Effector memory CD8-positive, alpha-beta T cell (primary cell): ENCODE measurements around the gene LRBA.

Experiments used
- ATAC-seq: fragments of 150-1000 bp; cut with Tn5 transposase; replicated peaks from 2 replicates; pipeline ENCODE4 v1.10.0; 2021; ENCODE audit warnings: mild to moderate bottlenecking, moderate library complexity
- DNase-seq, 3 experiments: peaks; one replicate each; pipeline ENCODE4 v3.0.0; 2021
- H3K27ac Mint-ChIP-seq, 2 donors: one replicate each; pipeline ENCODE4 v1.8.0; 2022; ENCODE audit warnings: mild to moderate bottlenecking in 2 of 2, mixed read lengths in 2 of 2, moderate library complexity in 2 of 2
- H3K27me3 Mint-ChIP-seq, 2 donors: one replicate each; pipeline ENCODE4 v1.8.0; 2022; ENCODE audit warnings: mixed read lengths in 2 of 2
- H3K36me3 Mint-ChIP-seq: one replicate; pipeline ENCODE4 v1.8.0; 2022; ENCODE audit warnings: mild to moderate bottlenecking, moderate library complexity, mixed read lengths; ENCODE audit not compliant: insufficient read depth
- H3K4me1 Mint-ChIP-seq, 2 donors: one replicate each; pipeline ENCODE4 v1.8.0; 2022; ENCODE audit warnings: low read depth in 2 of 2, mixed read lengths in 2 of 2
- H3K4me3 Mint-ChIP-seq, 2 donors: one replicate each; pipeline ENCODE4 v1.8.0; 2022; ENCODE audit warnings: mild to moderate bottlenecking in 2 of 2, mixed read lengths in 2 of 2, moderate library complexity in 2 of 2
- H3K9me3 Mint-ChIP-seq, 2 donors: one replicate each; pipeline ENCODE4 v1.8.0; 2022; ENCODE audit warnings: mixed read lengths in 2 of 2

The LRBA gene

DNA sequence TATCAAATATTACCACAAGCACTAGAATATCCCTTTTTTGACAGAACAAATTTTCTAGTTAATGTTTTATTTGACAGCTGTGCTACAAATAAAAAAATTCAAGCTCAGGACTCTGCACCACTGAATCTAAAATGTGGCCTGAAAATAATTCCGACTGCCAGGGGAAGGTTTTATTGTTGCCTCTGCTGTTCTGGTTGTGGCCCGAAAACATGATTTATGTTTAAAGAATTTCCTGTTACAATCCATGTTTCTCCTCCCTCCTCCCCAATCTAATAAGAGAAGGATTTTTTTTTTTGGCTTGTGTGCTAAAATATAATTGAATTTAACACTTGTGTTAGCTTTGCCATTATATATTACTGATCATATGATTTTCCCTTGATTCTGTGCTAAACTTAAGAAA, 709.1 kb downstream of the LRBA start:
- Mint-ChIP-seq H3K9me3 (no peaks in the 10 kb centered on the region), H3K27ac (peak overlapping the region in 1 of 2 donors; percentile 2), H3K36me3 (peaks cover 15% of the 10 kb centered on the region), H3K27me3 (no peaks in the 10 kb centered on the region), H3K4me3 (no peak overlapping the region), H3K4me1 (peaks cover 0 to 2% of the 10 kb centered on the region in 2 donors)
- DNase-seq (no peak), ATAC-seq (no peak)

DNA sequence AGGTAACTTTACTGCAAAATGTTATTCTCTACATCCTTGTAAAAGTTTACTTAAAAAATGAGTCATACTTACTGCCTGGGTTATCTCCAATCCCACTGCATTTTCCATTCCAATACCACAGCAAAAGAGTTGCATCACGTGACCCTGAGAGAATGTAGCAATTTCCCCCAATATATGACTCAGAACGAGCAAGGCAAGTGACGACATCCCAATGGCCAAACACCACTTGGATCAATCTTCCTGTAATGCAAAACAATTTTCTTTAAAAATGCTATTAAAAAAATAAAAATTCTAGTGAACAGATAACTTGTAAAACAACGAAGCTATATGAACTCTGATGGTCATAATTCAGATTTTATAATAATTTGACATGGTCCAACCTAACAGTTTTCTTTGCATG, 712.5 kb downstream of the LRBA start:
- Mint-ChIP-seq H3K9me3 (no peaks in the 10 kb centered on the region), H3K4me1 (peaks cover 0 to 2% of the 10 kb centered on the region in 2 donors)

DNA sequence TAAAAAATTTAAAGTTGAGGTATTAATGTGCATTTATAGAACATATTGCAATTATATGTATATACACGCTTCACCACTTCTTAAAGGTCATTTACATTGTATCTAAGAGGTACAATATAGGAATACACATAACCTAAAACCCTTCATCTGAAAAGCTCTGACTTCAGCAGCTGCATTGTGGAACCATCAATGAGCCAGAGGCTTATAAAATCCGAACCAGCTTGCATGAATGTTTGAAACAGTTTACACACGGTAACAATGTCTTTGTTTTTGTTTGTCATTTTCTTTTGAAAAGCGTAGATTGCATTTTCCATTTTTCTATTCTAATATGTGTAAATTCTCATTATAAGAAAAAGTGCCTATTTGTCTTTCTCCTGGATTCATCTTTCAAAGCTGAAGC, 715.3 kb downstream of the LRBA start:
- ATAC-seq: no peak
- Mint-ChIP-seq H3K27ac (no peak overlapping the region), H3K9me3 (no peaks in the 10 kb centered on the region), H3K36me3 (peaks cover 3% of the 10 kb centered on the region), H3K4me3 (no peak overlapping the region), H3K27me3 (no peaks in the 10 kb centered on the region), H3K4me1 (no peaks in the 10 kb centered on the region)
- no peak for DNase-seq

More for the DNA sequence above, 712.5 kb downstream of the LRBA start:
- peaks cover 7% of the 10 kb centered on the region for H3K36me3 Mint-ChIP-seq
- ATAC-seq (no peak), DNase-seq (no peak)
- no peaks in the 10 kb centered on the region for H3K27me3 Mint-ChIP-seq
- H3K4me3 Mint-ChIP-seq: no peak overlapping the region
- H3K27ac Mint-ChIP-seq: no peak overlapping the region

DNA sequence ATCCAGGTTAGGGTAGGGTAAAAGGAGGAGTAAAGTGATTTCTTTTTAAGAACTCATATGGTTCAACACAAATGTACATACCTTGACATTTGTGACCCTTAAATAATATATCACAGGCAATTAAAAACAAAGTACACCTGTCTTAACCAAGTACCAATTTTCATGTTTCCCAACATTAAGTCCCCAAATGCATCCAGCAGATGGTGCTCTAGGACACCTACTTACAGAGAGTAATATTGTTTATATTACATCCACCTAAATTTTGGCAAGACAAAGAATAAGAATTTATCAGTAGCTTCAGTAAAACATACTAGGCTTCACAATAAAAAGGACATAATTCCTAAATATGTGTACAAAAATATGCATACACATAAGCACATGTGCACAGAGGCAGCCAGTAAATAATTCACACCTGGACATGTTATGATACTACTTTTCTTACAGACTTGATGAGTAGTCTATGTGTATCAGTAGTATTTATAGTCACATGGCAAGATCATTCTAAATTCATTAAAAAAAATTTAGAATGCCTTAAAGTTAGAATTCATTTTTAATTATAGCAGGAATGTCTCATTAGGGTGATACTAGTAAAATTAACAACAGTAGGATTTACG, 717.1 kb downstream of the LRBA start:
- no peak for ATAC-seq
- peak in 2 of 3 experiments; percentile 21 to 25 for DNase-seq
- no peaks in the 10 kb centered on the region for H3K4me1 Mint-ChIP-seq
- H3K36me3 Mint-ChIP-seq: peaks cover 6% of the 10 kb centered on the region
- H3K4me3 Mint-ChIP-seq: no peak overlapping the region
- H3K9me3 Mint-ChIP-seq: no peaks in the 10 kb centered on the region
- H3K27ac Mint-ChIP-seq: no peak overlapping the region
- no peaks in the 10 kb centered on the region for H3K27me3 Mint-ChIP-seq

DNA sequence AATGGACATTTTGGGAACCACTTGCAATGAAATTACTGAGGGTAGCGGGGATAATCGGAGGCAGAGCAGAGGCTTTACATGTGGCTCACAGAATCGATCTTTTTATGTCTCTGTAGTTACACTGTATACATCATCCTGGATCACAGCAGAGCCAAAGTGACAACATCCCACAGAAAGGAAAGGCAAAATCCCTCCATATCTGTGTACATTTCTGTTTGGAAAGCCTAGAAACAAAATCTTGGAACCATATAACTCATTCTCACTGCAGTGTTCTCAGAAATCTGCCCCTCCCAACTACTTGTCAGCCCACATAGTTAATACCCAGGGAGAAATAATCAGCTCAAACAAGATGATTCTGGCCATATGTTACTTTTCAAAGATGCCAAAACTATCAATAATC, 725.2 kb downstream of the LRBA start:
- peaks cover 12% of the 10 kb centered on the region for H3K36me3 Mint-ChIP-seq
- DNase-seq (no peak), ATAC-seq (no peak)
- no peak overlapping the region for H3K4me3 Mint-ChIP-seq
- H3K9me3 Mint-ChIP-seq: no peaks in the 10 kb centered on the region
- no peak overlapping the region for H3K27ac Mint-ChIP-seq
- no peaks in the 10 kb centered on the region for H3K27me3 Mint-ChIP-seq
- no peaks in the 10 kb centered on the region for H3K4me1 Mint-ChIP-seq

DNA sequence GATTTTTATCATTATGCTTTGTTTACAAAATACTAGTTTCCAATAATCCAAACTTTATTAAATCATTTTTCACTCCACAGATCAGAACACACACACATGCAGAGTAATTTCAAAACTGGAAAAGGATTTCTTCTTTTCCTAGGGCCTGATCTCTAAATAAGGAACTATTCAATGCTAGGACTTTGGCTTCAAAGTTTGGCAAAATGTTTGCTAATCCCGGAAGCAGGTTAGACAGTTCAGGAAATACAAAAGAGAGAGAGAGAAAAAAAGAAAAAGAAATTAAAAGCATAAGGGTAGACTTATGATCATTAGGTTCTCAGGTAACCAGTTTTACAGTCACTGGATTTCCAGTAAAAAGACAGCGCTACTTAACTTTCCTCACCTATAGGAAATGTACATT, 725.9 kb downstream of the LRBA start:
- ATAC-seq (no peak), DNase-seq (no peak)
- no peaks in the 10 kb centered on the region for H3K27me3 Mint-ChIP-seq
- peaks cover 12% of the 10 kb centered on the region for H3K36me3 Mint-ChIP-seq
- no peaks in the 10 kb centered on the region for H3K9me3 Mint-ChIP-seq
- H3K4me3 Mint-ChIP-seq: no peak overlapping the region
- no peak overlapping the region for H3K27ac Mint-ChIP-seq
- H3K4me1 Mint-ChIP-seq: no peaks in the 10 kb centered on the region

DNA sequence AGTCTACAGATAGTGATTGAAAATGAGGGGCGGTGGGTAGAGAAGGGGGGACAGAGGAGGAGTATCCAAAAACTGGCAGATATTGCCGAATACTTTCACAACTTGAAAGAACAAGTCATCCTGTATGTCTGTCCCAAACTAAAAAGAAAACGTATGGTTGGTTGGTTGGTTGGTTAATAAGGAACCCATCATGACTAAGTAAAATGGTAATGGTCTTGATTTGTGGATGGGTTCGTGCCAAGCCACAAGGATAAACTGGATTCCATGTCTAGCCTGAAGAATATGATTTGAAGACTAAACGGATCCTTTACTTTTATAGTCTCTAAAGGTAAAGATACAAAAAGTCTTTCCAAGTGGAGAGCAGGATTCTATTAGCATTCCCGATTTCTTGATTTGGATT, 728.4 kb downstream of the LRBA start:
- ATAC-seq (no peak), DNase-seq (no peak)
- Mint-ChIP-seq H3K9me3 (no peaks in the 10 kb centered on the region), H3K36me3 (peaks cover 12% of the 10 kb centered on the region), H3K4me1 (peaks cover 0 to 5% of the 10 kb centered on the region in 2 donors), H3K4me3 (no peak overlapping the region), H3K27ac (no peak overlapping the region), H3K27me3 (no peaks in the 10 kb centered on the region)

DNA sequence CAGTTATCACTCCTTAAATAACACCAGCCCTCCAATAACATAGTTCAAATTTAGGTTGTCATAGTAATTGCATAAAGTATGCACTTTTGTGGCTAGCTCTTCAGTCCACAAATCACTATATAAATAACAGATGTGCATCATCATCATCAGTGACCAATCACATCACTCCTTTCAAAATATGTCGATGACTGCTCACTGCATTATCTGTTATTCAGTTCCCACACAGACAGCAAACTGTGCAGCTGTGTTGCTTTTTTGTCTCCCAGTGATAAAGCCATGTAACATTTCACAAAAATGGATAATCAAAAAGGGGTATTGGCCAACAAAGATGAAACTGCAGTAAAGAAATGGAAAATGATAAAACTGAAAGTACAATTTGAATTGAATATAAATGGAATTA, 731.4 kb downstream of the LRBA start:
- H3K9me3 Mint-ChIP-seq: no peaks in the 10 kb centered on the region
- DNase-seq (no peak), ATAC-seq (no peak)
- H3K27ac Mint-ChIP-seq: peak overlapping the region in 1 of 2 donors; percentile 52
- no peaks in the 10 kb centered on the region for H3K27me3 Mint-ChIP-seq
- peaks cover 25% of the 10 kb centered on the region for H3K36me3 Mint-ChIP-seq
- no peak overlapping the region for H3K4me3 Mint-ChIP-seq
- H3K4me1 Mint-ChIP-seq: peaks cover 0 to 5% of the 10 kb centered on the region in 2 donors

DNA sequence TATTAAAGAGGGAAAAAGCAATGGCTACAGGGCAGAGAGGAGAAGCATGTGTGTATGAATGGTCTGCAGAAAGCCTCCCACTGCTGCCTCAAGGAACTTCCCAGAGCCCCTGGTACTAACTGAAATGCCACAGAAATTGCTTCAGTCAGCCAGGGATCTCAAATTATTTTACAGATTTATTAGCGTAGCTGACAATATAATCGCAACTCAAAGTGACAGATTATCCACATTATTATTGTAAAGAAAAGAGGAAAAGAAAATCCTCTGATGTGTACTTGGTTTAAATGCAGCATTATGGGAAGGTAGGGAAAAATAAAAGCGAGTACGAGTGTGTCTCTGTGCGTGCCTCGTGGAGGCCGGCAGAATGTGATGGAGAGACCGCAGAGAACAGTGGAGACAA, 734.1 kb downstream of the LRBA start:
- H3K9me3 Mint-ChIP-seq: no peaks in the 10 kb centered on the region
- no peaks in the 10 kb centered on the region for H3K27me3 Mint-ChIP-seq
- peaks cover 33% of the 10 kb centered on the region for H3K36me3 Mint-ChIP-seq
- ATAC-seq (no peak), DNase-seq (no peak)
- H3K4me1 Mint-ChIP-seq: peaks cover 0 to 5% of the 10 kb centered on the region in 2 donors
- no peak overlapping the region for H3K4me3 Mint-ChIP-seq
- peak overlapping the region in 1 of 2 donors; percentile 28 for H3K27ac Mint-ChIP-seq

DNA sequence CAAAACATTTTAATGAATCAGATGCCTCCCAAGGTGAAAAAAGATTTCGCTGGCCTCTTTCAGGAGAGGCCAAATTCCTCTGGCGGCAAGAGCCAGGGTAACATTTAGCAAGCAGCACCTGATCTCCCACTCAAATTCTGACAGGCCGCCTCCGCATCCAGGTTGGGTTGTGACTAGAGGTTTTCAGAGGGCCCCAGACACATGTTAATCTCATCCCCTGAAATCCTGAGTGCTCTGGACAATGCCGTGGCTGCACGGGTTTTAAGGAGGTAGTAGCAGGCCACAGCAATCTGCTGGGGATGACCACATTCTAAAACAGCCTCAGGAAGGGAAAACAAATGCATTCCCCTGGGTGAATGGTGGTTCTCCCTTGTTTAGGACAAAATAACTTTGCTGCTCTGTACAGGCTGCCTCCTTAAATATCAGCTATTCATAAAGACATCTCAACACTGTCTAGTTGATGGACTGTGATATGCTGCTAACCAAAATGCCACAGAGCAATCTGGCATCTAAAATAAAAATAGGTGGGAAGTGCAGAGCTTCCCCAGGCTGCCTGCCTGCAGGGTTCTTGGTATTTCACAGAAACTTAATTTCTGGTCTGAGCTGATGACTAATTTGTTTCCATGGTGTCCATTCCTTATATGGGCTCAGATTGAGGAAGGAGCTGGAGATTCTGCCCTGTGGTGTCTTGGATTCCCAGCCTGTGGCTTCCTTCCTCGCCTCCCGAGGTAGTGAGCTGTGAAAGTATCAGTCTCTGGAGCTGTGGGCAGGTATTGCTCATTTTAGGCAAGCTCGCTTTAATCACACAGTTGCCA, 734.8 kb downstream of the LRBA start:
- ATAC-seq (no peak), DNase-seq (no peak)
- H3K36me3 Mint-ChIP-seq: peaks cover 32% of the 10 kb centered on the region
- H3K27ac Mint-ChIP-seq: peak overlapping the region; percentile 23 to 28
- no peaks in the 10 kb centered on the region for H3K27me3 Mint-ChIP-seq
- no peaks in the 10 kb centered on the region for H3K9me3 Mint-ChIP-seq
- H3K4me3 Mint-ChIP-seq: no peak overlapping the region
- H3K4me1 Mint-ChIP-seq: peaks cover 0 to 5% of the 10 kb centered on the region in 2 donors

DNA sequence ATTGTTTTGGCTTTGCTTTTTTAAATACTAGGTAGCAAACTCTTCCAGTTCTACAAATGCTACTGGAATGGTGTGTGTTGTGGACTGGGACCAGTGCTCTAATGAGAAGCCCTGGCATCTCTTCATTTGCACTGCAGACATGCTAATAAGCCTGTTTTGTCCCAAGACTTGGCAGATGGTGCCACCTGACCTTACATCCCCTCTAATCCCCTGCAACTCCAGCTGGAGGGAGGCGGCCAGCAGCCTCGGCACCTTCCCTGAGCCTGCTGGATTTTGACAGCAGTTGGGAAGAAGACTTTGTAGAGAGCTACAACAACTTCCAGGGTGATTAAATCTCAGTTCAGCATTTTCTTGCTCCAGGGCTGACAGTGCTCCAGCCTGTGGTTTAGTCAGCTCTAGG, 736.9 kb downstream of the LRBA start:
- ATAC-seq (no peak), DNase-seq (no peak)
- Mint-ChIP-seq H3K27ac (no peak overlapping the region), H3K27me3 (no peaks in the 10 kb centered on the region), H3K9me3 (no peaks in the 10 kb centered on the region), H3K4me3 (no peak overlapping the region), H3K4me1 (peaks cover 2 to 11% of the 10 kb centered on the region in 2 donors), H3K36me3 (peaks cover 24% of the 10 kb centered on the region)

DNA sequence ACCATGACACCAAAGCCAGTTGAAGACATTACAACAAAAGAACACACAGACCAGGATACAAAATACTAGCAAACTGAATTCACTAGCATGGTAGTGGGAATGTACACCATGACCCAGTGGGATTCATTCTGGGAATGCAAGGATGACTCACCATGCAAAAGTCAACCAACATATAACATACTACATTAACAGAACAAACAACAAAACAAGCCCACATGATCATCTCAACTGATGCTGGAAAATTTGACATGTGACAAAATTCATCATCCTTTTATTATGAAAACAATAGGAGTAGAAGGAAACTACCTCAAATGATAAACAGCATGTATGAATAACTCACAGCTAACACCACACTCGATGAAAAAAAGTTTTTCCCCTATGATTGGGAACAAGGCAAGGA, 746.6 kb downstream of the LRBA start:
- no peaks in the 10 kb centered on the region for H3K9me3 Mint-ChIP-seq
- H3K4me3 Mint-ChIP-seq: no peak overlapping the region
- H3K27me3 Mint-ChIP-seq: no peaks in the 10 kb centered on the region
- peaks cover 43% of the 10 kb centered on the region for H3K36me3 Mint-ChIP-seq
- ATAC-seq (no peak), DNase-seq (no peak)
- H3K4me1 Mint-ChIP-seq: peaks cover 2% of the 10 kb centered on the region in 2 donors
- peak overlapping the region in 1 of 2 donors; percentile 32 for H3K27ac Mint-ChIP-seq

DNA sequence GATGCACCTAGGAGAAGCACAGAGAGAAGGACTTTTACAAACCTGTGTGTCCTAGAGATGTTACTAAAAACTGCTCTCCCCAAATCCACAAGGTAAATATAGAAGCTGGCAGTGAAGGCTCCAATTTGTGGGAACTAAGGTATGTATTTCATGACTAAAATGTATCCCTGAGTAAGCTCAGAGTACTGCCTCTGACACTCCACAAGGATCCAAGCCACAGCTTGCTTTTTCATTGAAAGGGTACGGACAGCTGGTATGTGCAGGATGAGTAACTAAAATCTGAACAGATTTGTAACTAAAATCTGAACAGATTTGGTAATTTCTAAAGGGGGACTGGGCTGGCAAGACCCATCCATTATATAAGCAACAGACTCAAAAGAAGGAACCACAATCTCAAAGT, 749.3 kb downstream of the LRBA start:
- no peaks in the 10 kb centered on the region for H3K9me3 Mint-ChIP-seq
- ATAC-seq: no peak
- H3K4me1 Mint-ChIP-seq: peaks cover 2 to 6% of the 10 kb centered on the region in 2 donors
- H3K27ac Mint-ChIP-seq: no peak overlapping the region
- DNase-seq: no peak
- H3K27me3 Mint-ChIP-seq: no peaks in the 10 kb centered on the region
- H3K36me3 Mint-ChIP-seq: peaks cover 44% of the 10 kb centered on the region
- no peak overlapping the region for H3K4me3 Mint-ChIP-seq

DNA sequence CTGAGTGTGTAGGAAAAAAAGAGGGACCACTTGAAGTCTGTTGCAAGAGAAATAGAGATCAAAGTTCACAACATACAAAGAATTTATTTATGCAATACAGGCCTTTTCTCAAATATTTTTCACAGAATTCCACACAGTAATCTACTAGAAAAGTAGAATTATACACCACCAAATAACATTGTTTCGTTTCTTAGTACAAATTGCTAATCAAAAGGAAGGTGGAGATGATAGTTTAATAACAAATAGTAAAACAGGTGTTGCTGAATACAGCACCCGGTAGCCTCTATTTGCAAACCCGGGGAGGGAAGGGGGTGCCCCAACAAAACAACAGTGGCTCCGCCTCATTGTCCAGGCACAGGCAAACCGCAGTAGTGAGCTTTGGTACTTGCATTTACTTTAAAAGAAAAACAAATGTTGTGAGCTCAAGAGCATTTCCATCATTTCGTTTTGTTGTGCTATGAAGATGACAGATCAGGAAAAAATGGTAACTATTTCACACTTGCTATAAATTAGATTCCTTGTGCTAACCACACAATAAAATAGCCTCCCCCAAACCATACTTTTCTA, 750.4 kb downstream of the LRBA start:
- Mint-ChIP-seq H3K36me3 (peaks cover 43% of the 10 kb centered on the region), H3K27ac (no peak overlapping the region)

More for the DNA sequence above, 750.4 kb downstream of the LRBA start:
- H3K4me3 Mint-ChIP-seq: no peak overlapping the region
- peaks cover 2 to 5% of the 10 kb centered on the region in 2 donors for H3K4me1 Mint-ChIP-seq
- no peak for ATAC-seq
- H3K27me3 Mint-ChIP-seq: no peaks in the 10 kb centered on the region
- no peaks in the 10 kb centered on the region for H3K9me3 Mint-ChIP-seq
- DNase-seq: no peak
